Measurements from ENCODE around the gene FARSB.

DNA sequence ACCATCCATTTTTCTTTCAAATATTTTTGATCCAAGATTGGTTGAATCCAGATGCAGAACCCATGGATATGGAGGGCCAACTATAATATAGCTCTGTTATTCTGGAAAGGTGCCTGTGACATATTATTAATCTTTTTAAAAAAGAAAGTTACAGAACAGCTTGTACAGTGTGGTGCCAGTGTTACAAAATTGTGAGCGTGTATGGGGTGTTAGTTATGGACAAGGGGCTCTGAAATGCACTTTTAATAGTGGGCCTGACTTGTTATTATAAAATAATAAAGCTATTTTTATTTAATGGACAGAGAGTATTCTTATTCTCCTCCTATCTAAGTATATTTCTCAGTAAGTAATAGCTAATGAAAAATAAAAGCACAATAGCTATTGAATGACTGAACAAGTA is 111.2 kb downstream of the FARSB start:
- TF ChIP-seq, protein P1, sequence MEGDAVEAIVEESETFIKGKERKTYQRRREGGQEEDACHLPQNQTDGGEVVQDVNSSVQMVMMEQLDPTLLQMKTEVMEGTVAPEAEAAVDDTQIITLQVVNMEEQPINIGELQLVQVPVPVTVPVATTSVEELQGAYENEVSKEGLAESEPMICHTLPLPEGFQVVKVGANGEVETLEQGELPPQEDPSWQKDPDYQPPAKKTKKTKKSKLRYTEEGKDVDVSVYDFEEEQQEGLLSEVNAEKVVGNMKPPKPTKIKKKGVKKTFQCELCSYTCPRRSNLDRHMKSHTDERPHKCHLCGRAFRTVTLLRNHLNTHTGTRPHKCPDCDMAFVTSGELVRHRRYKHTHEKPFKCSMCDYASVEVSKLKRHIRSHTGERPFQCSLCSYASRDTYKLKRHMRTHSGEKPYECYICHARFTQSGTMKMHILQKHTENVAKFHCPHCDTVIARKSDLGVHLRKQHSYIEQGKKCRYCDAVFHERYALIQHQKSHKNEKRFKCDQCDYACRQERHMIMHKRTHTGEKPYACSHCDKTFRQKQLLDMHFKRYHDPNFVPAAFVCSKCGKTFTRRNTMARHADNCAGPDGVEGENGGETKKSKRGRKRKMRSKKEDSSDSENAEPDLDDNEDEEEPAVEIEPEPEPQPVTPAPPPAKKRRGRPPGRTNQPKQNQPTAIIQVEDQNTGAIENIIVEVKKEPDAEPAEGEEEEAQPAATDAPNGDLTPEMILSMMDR (conservative IDR thresholded peaks at IDR 0.05; ENCODE audit: low read depth, low read length), result no peak
- no peak for TF ChIP-seq EZH2 (IDR thresholded peaks at IDR 0.05; ENCODE audit: borderline replicate concordance, low read depth, low read length, poor library complexity, severe bottlenecking)
